GM12878 (cell line): Measurements from ENCODE around the gene SLC35G2.

Experiments used
- GABPA ChIP-seq: IDR thresholded peaks from 2 replicates; pipeline ENCODE4 v1.6.1; 2014; ENCODE audit warnings: antibody characterized with exemption, low read depth, mild to moderate bottlenecking, inconsistent platforms
- LARP7 ChIP-seq: fragments of 450-650 bp; IDR thresholded peaks from 2 replicates; pipeline ENCODE4 v1.6.1; 2017; ENCODE audit warnings: mild to moderate bottlenecking
- MAX ChIP-seq: IDR thresholded peaks from 2 replicates; pipeline ENCODE4 v1.6.1; 2012; ENCODE audit warnings: low read depth, low read length, improper control_type of control experiment

- TF ChIP-seq MAX (no peak), LARP7 (no peak), GABPA (no peak)
Measured at GRCh38 chr3:136840252-136840651, 21.3 kb downstream of the SLC35G2 start.
